IPS-15b (cell line): ENCODE results near the gene GALNT6.

Experiments
- H3K27me3 ChIP-seq: one replicate; pipeline ENCODE4 v1.6.1; 2013; ENCODE audit warnings: low read length; ENCODE audit not compliant: control insufficient read depth, insufficient read depth
- H3K36me3 ChIP-seq: one replicate; pipeline ENCODE4 v1.6.1; 2013; ENCODE audit warnings: low read length; ENCODE audit not compliant: control insufficient read depth, insufficient read depth
- H3K4me1 ChIP-seq: one replicate; pipeline ENCODE4 v1.6.1; 2013; ENCODE audit warnings: mild to moderate bottlenecking, low read length; ENCODE audit not compliant: control insufficient read depth, insufficient read depth
- H3K4me3 ChIP-seq: one replicate; pipeline ENCODE4 v1.5.1; 2013; ENCODE audit warnings: low read depth, low read length
- H3K9ac ChIP-seq: one replicate; pipeline ENCODE4 v1.6.1; 2013; ENCODE audit warnings: low read depth, mild to moderate bottlenecking, low read length
- H3K9me3 ChIP-seq: one replicate; pipeline ENCODE4 v1.6.1; 2013; ENCODE audit warnings: mild to moderate bottlenecking, low read length; ENCODE audit not compliant: control insufficient read depth, insufficient read depth

GALNT6 gene

GRCh38 chr12:51390457-51390856 lies 749 bp downstream of the GALNT6 start:
- H3K9ac ChIP-seq = peak overlapping the region; percentile 87

GRCh38 chr12:51389302-51389999 lies 1.8 kb downstream of the GALNT6 start:
- H3K27me3 ChIP-seq = no peaks in the 10 kb centered on the region
- no peak overlapping the region for H3K9ac ChIP-seq
- H3K4me3 ChIP-seq = no peak overlapping the region
- no peaks in the 10 kb centered on the region for H3K9me3 ChIP-seq
- peaks cover 4% of the 10 kb centered on the region for H3K36me3 ChIP-seq
- peaks cover 9% of the 10 kb centered on the region for H3K4me1 ChIP-seq

More at GRCh38 chr12:51390457-51390856, 749 bp downstream of the GALNT6 start:
- peak overlapping the region; percentile 87 for H3K4me3 ChIP-seq
- no peaks in the 10 kb centered on the region for H3K27me3 ChIP-seq
- no peaks in the 10 kb centered on the region for H3K9me3 ChIP-seq
- peaks cover 4% of the 10 kb centered on the region for H3K36me3 ChIP-seq
- H3K4me1 ChIP-seq = peaks cover 9% of the 10 kb centered on the region

GRCh38 chr12:51388846-51389245 lies 2.4 kb downstream of the GALNT6 start:
- H3K36me3 ChIP-seq = peaks cover 4% of the 10 kb centered on the region
- no peak overlapping the region for H3K4me3 ChIP-seq
- H3K27me3 ChIP-seq = no peaks in the 10 kb centered on the region
- H3K4me1 ChIP-seq = peaks cover 9% of the 10 kb centered on the region
- no peak overlapping the region for H3K9ac ChIP-seq
- no peaks in the 10 kb centered on the region for H3K9me3 ChIP-seq

- Histone ChIP-seq H3K4me3 (no peak overlapping the region), H3K36me3 (peaks cover 1% of the 10 kb centered on the region), H3K27me3 (no peaks in the 10 kb centered on the region), H3K9me3 (no peaks in the 10 kb centered on the region), H3K9ac (no peak overlapping the region), H3K4me1 (peaks cover 13% of the 10 kb centered on the region)
These were observed 3.0 kb downstream of the GALNT6 start for GRCh38 chr12:51388069-51388799.

GRCh38 chr12:51386351-51386750 lies 4.9 kb downstream of the GALNT6 start:
- Histone ChIP-seq H3K4me3 (no peak overlapping the region), H3K27me3 (no peaks in the 10 kb centered on the region)

GRCh38 chr12:51383269-51383905 lies 7.8 kb downstream of the GALNT6 start:
- Histone ChIP-seq H3K4me3 (no peak overlapping the region), H3K4me1 (peaks cover 6% of the 10 kb centered on the region), H3K36me3 (peaks cover 20% of the 10 kb centered on the region), H3K27me3 (no peaks in the 10 kb centered on the region), H3K9ac (no peak overlapping the region), H3K9me3 (no peaks in the 10 kb centered on the region)

More at GRCh38 chr12:51386351-51386750, 4.9 kb downstream of the GALNT6 start:
- no peak overlapping the region for H3K9ac ChIP-seq
- H3K9me3 ChIP-seq = no peaks in the 10 kb centered on the region
- peaks cover 11% of the 10 kb centered on the region for H3K4me1 ChIP-seq
- peaks cover 2% of the 10 kb centered on the region for H3K36me3 ChIP-seq

GRCh38 chr12:51382173-51382572 lies 9.0 kb downstream of the GALNT6 start:
- Histone ChIP-seq H3K9ac (no peak overlapping the region), H3K4me1 (peaks cover 4% of the 10 kb centered on the region), H3K36me3 (peaks cover 23% of the 10 kb centered on the region), H3K27me3 (no peaks in the 10 kb centered on the region), H3K9me3 (no peaks in the 10 kb centered on the region), H3K4me3 (no peak overlapping the region)

GRCh38 chr12:51381226-51382079 lies 9.8 kb downstream of the GALNT6 start:
- H3K36me3 ChIP-seq = peaks cover 31% of the 10 kb centered on the region
- H3K9ac ChIP-seq = no peak overlapping the region
- no peaks in the 10 kb centered on the region for H3K9me3 ChIP-seq
- peaks cover 4% of the 10 kb centered on the region for H3K4me1 ChIP-seq
- H3K27me3 ChIP-seq = no peaks in the 10 kb centered on the region
- H3K4me3 ChIP-seq = no peak overlapping the region

- H3K36me3 ChIP-seq = peaks cover 34% of the 10 kb centered on the region
These were observed 11.6 kb downstream of the GALNT6 start for GRCh38 chr12:51379571-51379970.

GRCh38 chr12:51378749-51379148 lies 12.5 kb downstream of the GALNT6 start:
- no peak overlapping the region for H3K9ac ChIP-seq
- H3K36me3 ChIP-seq = peaks cover 40% of the 10 kb centered on the region
- H3K9me3 ChIP-seq = no peaks in the 10 kb centered on the region
- H3K4me1 ChIP-seq = peaks cover 4% of the 10 kb centered on the region
- H3K27me3 ChIP-seq = no peaks in the 10 kb centered on the region
- no peak overlapping the region for H3K4me3 ChIP-seq

More at GRCh38 chr12:51379571-51379970, 11.6 kb downstream of the GALNT6 start:
- Histone ChIP-seq H3K27me3 (no peaks in the 10 kb centered on the region), H3K4me1 (peaks cover 4% of the 10 kb centered on the region), H3K4me3 (no peak overlapping the region), H3K9ac (no peak overlapping the region), H3K9me3 (no peaks in the 10 kb centered on the region)
